Measurements from ENCODE around the gene MICAL2.

DNA sequence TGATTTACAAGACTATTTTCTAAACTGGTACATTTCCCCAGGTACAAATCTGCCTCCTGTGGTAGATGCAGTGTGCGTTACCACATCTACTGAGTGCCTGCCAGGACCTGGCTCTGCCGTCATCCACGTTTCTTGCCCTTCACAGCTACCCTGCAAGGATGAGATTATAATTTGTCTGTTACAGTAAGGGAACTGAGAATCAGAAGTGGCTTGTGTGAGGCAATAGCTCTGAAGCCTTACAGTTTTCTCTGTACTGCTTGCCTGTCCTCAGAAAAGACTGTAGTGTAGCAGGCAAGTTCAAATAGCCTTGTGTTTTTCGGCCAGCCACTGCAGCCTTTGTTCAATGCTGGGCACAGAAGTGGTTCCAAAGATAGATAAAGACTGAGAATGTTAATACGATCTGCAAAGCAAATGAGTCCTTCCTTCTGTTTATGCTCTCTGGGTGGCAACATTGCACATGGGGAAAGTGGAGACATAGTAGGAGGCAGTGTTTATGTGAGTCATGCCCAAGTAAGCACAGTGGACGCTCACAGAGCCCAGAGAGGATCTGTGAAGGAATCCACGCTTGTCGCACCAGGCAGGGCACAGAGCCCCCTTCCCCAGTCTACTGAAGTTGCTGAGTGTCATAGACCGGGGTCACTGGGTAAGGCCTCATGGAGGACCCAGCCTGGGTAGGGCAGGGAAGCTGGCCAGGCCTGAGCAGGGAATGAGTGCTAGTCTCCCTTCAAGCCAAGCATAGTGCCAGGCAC lies 49.1 kb downstream of the MICAL2 start:
- TF ChIP-seq, protein P1, sequence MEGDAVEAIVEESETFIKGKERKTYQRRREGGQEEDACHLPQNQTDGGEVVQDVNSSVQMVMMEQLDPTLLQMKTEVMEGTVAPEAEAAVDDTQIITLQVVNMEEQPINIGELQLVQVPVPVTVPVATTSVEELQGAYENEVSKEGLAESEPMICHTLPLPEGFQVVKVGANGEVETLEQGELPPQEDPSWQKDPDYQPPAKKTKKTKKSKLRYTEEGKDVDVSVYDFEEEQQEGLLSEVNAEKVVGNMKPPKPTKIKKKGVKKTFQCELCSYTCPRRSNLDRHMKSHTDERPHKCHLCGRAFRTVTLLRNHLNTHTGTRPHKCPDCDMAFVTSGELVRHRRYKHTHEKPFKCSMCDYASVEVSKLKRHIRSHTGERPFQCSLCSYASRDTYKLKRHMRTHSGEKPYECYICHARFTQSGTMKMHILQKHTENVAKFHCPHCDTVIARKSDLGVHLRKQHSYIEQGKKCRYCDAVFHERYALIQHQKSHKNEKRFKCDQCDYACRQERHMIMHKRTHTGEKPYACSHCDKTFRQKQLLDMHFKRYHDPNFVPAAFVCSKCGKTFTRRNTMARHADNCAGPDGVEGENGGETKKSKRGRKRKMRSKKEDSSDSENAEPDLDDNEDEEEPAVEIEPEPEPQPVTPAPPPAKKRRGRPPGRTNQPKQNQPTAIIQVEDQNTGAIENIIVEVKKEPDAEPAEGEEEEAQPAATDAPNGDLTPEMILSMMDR (conservative IDR thresholded peaks at IDR 0.05; ENCODE audit: low read length): no peak
- TF ChIP-seq EZH2phosphoT487 (IDR thresholded peaks at IDR 0.05; ENCODE audit: borderline replicate concordance, low read depth, low read length): no peak

Measured in OCI-LY7 (cell line).